ENCODE results near the gene LMNTD2. TPM values are rescaled to one million over a fixed set of nuclear protein-coding genes. Genes with fewer than 3 reads are reported as not detected.

Gene LMNTD2
- polyA plus RNA-seq, 2 of the 4 experiments (the other 2 are of a cell fraction), result 2.2 to 3.5 TPM

GRCh38 chr11:567629-568292, 7.2 kb upstream of the LMNTD2 start:
- no peaks in the 10 kb centered on the region for H3K9me3 ChIP-seq
- H3K4me3 ChIP-seq, result peak overlapping the region; percentile 91
- DNase-seq (ENCODE audit: low read depth in 1 of 2, low spot score in 1 of 2) (no peak), FAIRE-seq (no peak), ATAC-seq (peak; percentile 14 to 20; a peak in 5 of 6 replicates)
- H3K4me1 ChIP-seq, result peaks cover 14% of the 10 kb centered on the region
- ChIA-PET POLR2A (interaction anchor here (1.6 to 2.0 kb wide), 2 partner anchors 8 to 13 kb away, joined by 4 to 7 read pairs; partner anchors contain the start of gene PHRF1), CTCF (interaction anchor here (0.6 to 8.3 kb wide), 3 partner anchors 12 to 191 kb away, joined by 3 to 66 read pairs (median 6); no protein-coding TSS in a partner anchor)
- TF ChIP-seq CBX2 (IDR thresholded peaks at IDR 0.05; ENCODE audit: borderline replicate concordance, low read depth) (no peak), PHF8 (IDR thresholded peaks at IDR 0.05; ENCODE audit: borderline replicate concordance, low read depth) (no peak), ESRRA (IDR thresholded peaks at IDR 0.05; ENCODE audit: borderline replicate concordance, low read length) (no peak), ZC3H11A (IDR thresholded peaks at IDR 0.05) (no peak), JUN (IDR thresholded peaks at IDR 0.05) (no peak), EHMT2 (IDR thresholded peaks at IDR 0.05; ENCODE audit: low read depth) (no peak), RCOR1 (IDR thresholded peaks at IDR 0.05; ENCODE audit: low read depth, low read length) (no peak), RARB (CRISPR knock-in tag; IDR thresholded peaks at IDR 0.05) (no peak), ZSCAN20 (CRISPR knock-in tag; IDR thresholded peaks at IDR 0.05) (no peak), JUNB (IDR thresholded peaks at IDR 0.05) (no peak), CHD4 (IDR thresholded peaks at IDR 0.05; ENCODE audit: borderline replicate concordance) (no peak), MAFK (IDR thresholded peaks at IDR 0.05; ENCODE audit: partially characterized antibody) (no peak), HMGXB4 (CRISPR knock-in tag; IDR thresholded peaks at IDR 0.05; ENCODE audit: borderline replicate concordance) (no peak), E2F6 (IDR thresholded peaks at IDR 0.05; ENCODE audit: borderline replicate concordance, low read depth) (no peak), MYC (IDR thresholded peaks at IDR 0.05; ENCODE audit: borderline replicate concordance, low read length) (no peak), FOSL2 (IDR thresholded peaks at IDR 0.05) (no peak), FOSL2 (CRISPR knock-in tag; IDR thresholded peaks at IDR 0.05) (no peak)
- peak overlapping the region; percentile 95 to 97 for H3K27ac ChIP-seq
- peak overlapping the region; percentile 98 for H3K4me2 ChIP-seq
- WGBS (ENCODE audit: missing lambda C conversion rate), result 86% methylated on average over 11 of the region's 41 CpGs

GRCh38 chr11:567011-567628, 6.6 kb upstream of the LMNTD2 start:
- POLR2A ChIA-PET, result interaction anchor here (1.6 to 2.0 kb wide), 2 partner anchors 9 to 12 kb away, joined by 4 to 7 read pairs; partner anchors contain the start of gene PHRF1
- 86% methylated on average over 17 of the region's 18 CpGs for WGBS (ENCODE audit: missing lambda C conversion rate)
- CTCF ChIA-PET, result interaction anchor here (0.6 to 8.3 kb wide), 4 partner anchors 12 to 191 kb away, joined by 3 to 66 read pairs (median 5); no protein-coding TSS in a partner anchor
- FAIRE-seq (no peak), DNase-seq (ENCODE audit: low read depth in 1 of 2, low spot score in 1 of 2) (no peak), ATAC-seq (no peak)
- Histone ChIP-seq H3K27ac (peak overlapping the region in 1 of 2 experiments; percentile 97; a peak in 2 of 6 replicates), H3K4me1 (peaks cover 20% of the 10 kb centered on the region), H3K4me2 (peak overlapping the region; percentile 98), H3K4me3 (no peak overlapping the region; the same call in 2 of the 3 replicates), H3K9me3 (no peaks in the 10 kb centered on the region)
- TF ChIP-seq MAFK (IDR thresholded peaks at IDR 0.05; ENCODE audit: partially characterized antibody), result no peak
- TF ChIP-seq JUN (IDR thresholded peaks at IDR 0.05), result no peak
- TF ChIP-seq HMGXB4 (CRISPR knock-in tag; IDR thresholded peaks at IDR 0.05; ENCODE audit: borderline replicate concordance), result no peak
- TF ChIP-seq RCOR1 (IDR thresholded peaks at IDR 0.05; ENCODE audit: low read depth, low read length), result no peak
- no peak for TF ChIP-seq TFCP2L1 (CRISPR knock-in tag; IDR thresholded peaks at IDR 0.05)
- no peak for TF ChIP-seq CTCF (IDR thresholded peaks at IDR 0.05)
- no peak for TF ChIP-seq ZC3H11A (IDR thresholded peaks at IDR 0.05)
